Brain microvascular endothelial cell (primary cell): ENCODE results near the gene COPS9.

Experiments used
- DNase-seq: peaks from one replicate; pipeline ENCODE4 v3.0.0-alpha.2; 2020
- H3K27ac ChIP-seq: fragments of 250-450 bp; sonication (Bioruptor Pico); 2 replicates; pipeline ENCODE4 v1.5.1; 2020; ENCODE audit warnings: mild to moderate bottlenecking, moderate library complexity
- H3K27me3 ChIP-seq: fragments of 250-450 bp; sonication (Bioruptor Pico); replicated peaks from 2 replicates; pipeline ENCODE4 v1.5.1; 2020; ENCODE audit warnings: mild to moderate bottlenecking
- H3K36me3 ChIP-seq: fragments of 250-450 bp; sonication (Bioruptor Pico); replicated peaks from 2 replicates; pipeline ENCODE4 v1.5.1; 2020; ENCODE audit warnings: mild to moderate bottlenecking
- H3K4me3 ChIP-seq: 2 replicates; pipeline ENCODE4 v1.5.1; 2011; ENCODE audit warnings: low read depth, mild to moderate bottlenecking, control low read depth, low read length, moderate library complexity
- CTCF ChIP-seq: IDR thresholded peaks from 2 replicates; pipeline ENCODE4 v1.5.1; 2011; ENCODE audit warnings: low read depth, mild to moderate bottlenecking, moderate library complexity, low read length, control low read depth, inconsistent platforms; ENCODE audit errors: missing control alignments
- in situ Hi-C: cut with HindIII; loops from 2 replicates; pipeline ENCODE4 v1.10.0; 2017; ENCODE audit warnings: low sequenced_read_pairs, low pct_ligation_motif_present

COPS9 gene

DNA sequence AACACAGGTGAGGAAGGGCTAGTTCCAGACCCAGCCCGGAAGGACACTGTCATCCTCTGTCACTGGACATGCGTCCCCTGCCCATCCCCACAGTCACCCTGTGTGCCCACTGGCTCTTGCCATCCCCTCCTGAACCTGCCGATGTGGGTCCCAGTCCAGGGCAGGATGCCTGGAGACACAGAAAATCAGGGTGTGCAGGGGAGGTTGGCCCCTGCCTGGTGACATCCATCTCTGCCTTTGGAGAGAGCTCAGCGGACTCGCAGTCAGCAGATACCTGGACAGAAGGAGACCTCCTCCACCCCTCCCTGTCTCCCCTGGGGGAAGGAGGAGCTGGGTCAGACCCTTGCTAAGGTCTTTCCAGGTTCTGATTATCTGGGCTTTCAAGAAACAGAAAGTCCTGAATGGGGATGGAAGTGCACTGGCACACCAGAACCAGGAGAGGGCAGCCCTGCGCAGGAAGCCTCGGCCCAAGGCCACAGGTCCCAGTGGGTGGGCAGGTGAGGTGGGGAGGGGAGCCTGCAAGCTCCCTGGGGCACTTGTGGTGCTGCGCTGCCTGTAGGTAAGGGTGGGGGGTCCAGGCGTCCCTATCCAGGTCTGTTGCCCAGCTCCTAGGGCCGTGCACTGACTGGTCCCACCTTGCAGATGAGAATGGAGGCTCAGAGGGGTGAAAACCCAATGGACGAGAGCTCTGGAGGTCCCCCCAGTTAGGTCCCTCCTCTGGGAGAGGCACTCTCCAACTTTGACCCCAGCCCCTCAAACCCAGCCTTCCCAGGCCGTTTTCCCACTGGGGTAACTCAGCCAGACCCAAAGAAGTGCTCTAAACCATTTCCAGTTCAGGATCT lies 14.1 kb upstream of the COPS9 start:
- H3K36me3 ChIP-seq: no peaks in the 10 kb centered on the region
- TF ChIP-seq CTCF: peak; percentile 91
- no peak overlapping the region for H3K27ac ChIP-seq
- H3K27me3 ChIP-seq: no peaks in the 10 kb centered on the region
- no peak overlapping the region for H3K4me3 ChIP-seq
- in situ Hi-C loops: no loop called here
- DNase-seq: peak; percentile 15

DNA sequence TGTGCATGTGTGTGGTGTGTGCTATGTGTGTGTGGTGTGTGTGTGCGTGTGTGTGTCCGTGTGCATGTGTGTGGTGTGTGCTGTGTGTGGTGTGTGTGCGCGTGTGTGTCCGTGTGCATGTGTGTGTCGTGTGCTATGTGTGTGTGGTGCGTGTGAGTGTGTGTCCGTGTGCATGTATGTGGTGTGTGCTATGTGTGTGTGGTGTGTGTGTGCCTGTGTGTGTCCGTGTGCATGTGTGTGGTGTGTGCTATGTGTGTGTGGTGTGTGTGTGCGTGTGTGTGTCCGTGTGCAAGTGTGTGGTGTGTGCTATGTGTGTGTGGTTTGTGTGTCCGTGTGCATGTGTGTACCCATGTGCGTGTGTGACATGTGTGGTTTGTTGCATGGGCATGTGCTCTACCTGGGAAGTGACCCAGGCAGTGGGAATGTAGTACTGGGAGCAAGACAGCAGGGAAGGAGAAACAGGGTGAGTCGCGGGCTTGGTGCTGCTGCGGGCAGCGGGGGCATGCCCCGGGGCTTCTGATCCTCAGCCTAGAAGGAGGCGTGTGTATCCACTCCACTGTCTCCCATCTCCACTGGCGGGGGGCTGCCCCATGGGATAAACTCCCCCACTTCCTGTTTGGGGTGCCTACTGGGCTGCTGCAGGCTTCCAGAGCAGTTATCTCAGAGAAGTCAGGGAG lies 11.9 kb upstream of the COPS9 start:
- no peaks in the 10 kb centered on the region for H3K36me3 ChIP-seq
- in situ Hi-C loops: no loop called here
- no peak overlapping the region for H3K27ac ChIP-seq
- TF ChIP-seq CTCF: no peak
- no peak for DNase-seq
- H3K27me3 ChIP-seq: no peaks in the 10 kb centered on the region
- no peak overlapping the region for H3K4me3 ChIP-seq

DNA sequence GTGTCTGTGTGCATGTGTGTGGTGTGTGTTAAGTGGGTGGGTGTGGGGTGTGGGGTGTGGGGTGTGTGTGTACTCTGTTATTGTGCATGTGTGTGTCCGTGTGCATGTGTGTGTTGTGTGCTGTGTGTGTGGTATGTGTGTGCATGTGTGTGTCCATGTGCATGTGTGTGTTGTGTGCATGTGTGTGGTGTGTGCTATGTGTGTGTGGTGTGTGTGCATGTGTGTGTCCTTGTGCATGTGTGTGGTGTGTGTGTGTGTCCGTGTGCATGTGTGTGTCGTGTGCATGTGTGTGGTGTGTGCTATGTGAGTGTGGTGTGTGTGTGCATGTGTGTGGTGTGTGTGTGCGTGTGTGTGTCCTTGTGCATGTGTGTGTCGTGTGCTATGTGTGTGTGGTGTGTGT lies 11.3 kb upstream of the COPS9 start:
- no peak for TF ChIP-seq CTCF
- no peak for DNase-seq
- Histone ChIP-seq H3K4me3 (no peak overlapping the region), H3K27me3 (no peaks in the 10 kb centered on the region), H3K27ac (no peak overlapping the region), H3K36me3 (no peaks in the 10 kb centered on the region)
- in situ Hi-C loops: no loop called here

DNA sequence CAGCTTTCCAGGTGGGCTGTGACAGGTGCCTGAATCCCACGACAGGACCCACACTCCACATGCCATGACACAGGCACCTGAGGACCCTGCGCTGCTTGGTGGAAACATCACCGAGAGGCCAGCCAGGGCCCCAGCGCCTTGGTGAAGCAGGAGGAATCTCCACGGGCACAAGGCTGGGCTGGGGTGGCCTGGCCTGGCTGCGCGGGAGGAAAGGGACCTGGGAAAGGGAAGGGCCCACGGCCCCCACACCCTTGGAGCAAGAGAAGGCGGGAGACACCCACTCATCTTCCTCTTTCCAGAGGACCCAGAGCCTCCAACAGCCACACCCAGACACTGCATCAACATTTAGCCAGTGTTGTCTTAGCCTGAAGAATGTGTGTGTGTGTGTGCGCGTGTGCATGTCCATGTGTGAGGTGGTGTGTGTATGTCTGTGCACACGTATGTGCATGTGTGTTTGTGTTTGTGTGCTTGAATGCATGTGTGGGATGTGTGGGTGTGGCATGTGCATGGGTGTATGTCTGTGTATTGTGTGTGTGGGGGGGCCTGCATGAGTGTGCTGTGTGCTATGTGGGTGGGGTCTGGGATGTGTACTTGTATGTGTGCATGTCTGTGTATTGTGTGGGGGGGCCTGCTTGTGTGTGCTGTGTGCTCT lies 10.6 kb upstream of the COPS9 start:
- DNase-seq: no peak
- H3K27ac ChIP-seq: no peak overlapping the region
- no peak for TF ChIP-seq CTCF
- H3K27me3 ChIP-seq: peaks cover 1% of the 10 kb centered on the region
- H3K36me3 ChIP-seq: no peaks in the 10 kb centered on the region
- in situ Hi-C loops: no loop called here
- H3K4me3 ChIP-seq: no peak overlapping the region

- H3K36me3 ChIP-seq: no peaks in the 10 kb centered on the region
- no peak for TF ChIP-seq CTCF
- in situ Hi-C loops: no loop called here
- H3K27me3 ChIP-seq: peaks cover 3% of the 10 kb centered on the region
- no peak overlapping the region for H3K27ac ChIP-seq
- no peak overlapping the region for H3K4me3 ChIP-seq
- no peak for DNase-seq
Observed at GRCh38 chr2:240146141-240146561, 10.0 kb upstream of the COPS9 start.
